Mucosa of gallbladder (tissue), 1 donor: ENCODE measurements around the gene SIPA1. TPM values are rescaled to one million over a fixed set of nuclear protein-coding genes. Genes with fewer than 3 reads are reported as not detected.
"Not testable (repeated sequence)": the region's sequence is repeated elsewhere in the genome, so short reads cannot be mapped to it uniquely, and the experiment has no call there.

Source experiments
- DNase-seq: peaks from one replicate; pipeline ENCODE4 v3.0.0-alpha.2; 2020; ENCODE audit warnings: low spot score
- total RNA-seq: library from RNA; stranded (reverse); gene quantifications from one replicate; pipeline ENCODE4 v1.2.1, GENCODE V29; 2021
- donor health status: DM: no; HTN: no; CAD: no.

Gene SIPA1
- total RNA-seq, 1 donor from 2014 or later, result 74.7 TPM

- DNase-seq, result no peak
Measured at GRCh38 chr11:65660038-65660437, 22.1 kb downstream of the SIPA1 start.

GRCh38 chr11:65660908-65661307 is 23.0 kb downstream of the SIPA1 start:
- not testable (repeated sequence) for DNase-seq

- DNase-seq, result no peak
Measured at GRCh38 chr11:65661599-65662246, 23.8 kb downstream of the SIPA1 start.

- no peak for DNase-seq
Measured at GRCh38 chr11:65662247-65662798, 24.4 kb downstream of the SIPA1 start.

- DNase-seq, result peak; percentile 94
Measured at GRCh38 chr11:65662799-65663638, 25.1 kb downstream of the SIPA1 start, which contains the start of gene RELA. Gene RELA, minus strand, starts transcription at chr11:65662916. Its CDS starts 84 bp downstream, at chr11:65662832.

GRCh38 chr11:65663639-65664200 is 25.8 kb downstream of the SIPA1 start:
- no peak for DNase-seq

- no peak for DNase-seq
Measured at GRCh38 chr11:65672180-65672860, 34.4 kb downstream of the SIPA1 start.

GRCh38 chr11:65672982-65673381 is 35.1 kb downstream of the SIPA1 start:
- no peak for DNase-seq

GRCh38 chr11:65680192-65680743 is 42.4 kb downstream of the SIPA1 start:
- no peak for DNase-seq

GRCh38 chr11:65683480-65683879 is 45.6 kb downstream of the SIPA1 start:
- DNase-seq, result not testable (repeated sequence)

- DNase-seq, result no peak
Measured at GRCh38 chr11:65685981-65686380, 48.1 kb downstream of the SIPA1 start.

GRCh38 chr11:65691847-65692246 is 53.9 kb downstream of the SIPA1 start:
- not testable (repeated sequence) for DNase-seq

- DNase-seq, result peak; percentile 38
Measured at GRCh38 chr11:65692367-65692766, 54.5 kb downstream of the SIPA1 start.

GRCh38 chr11:65695459-65696241 is 57.7 kb downstream of the SIPA1 start:
- peak; percentile 79 for DNase-seq

GRCh38 chr11:65696802-65697552 is 59.1 kb downstream of the SIPA1 start:
- DNase-seq, result no peak

- DNase-seq, result no peak
Measured at GRCh38 chr11:65698205-65698604, 60.3 kb downstream of the SIPA1 start.

- no peak for DNase-seq
Measured at GRCh38 chr11:65699306-65699705, 61.4 kb downstream of the SIPA1 start.

GRCh38 chr11:65700399-65700798 is 62.5 kb downstream of the SIPA1 start:
- DNase-seq, result no peak
